Activated CD8-positive, alpha-beta memory T cell treated with anti-CD3 and anti-CD28 coated beads for 24 hours (primary cell): Measurements from ENCODE around the gene PRPH.
"Not testable (repeated sequence)": the region's sequence is repeated elsewhere in the genome, so short reads cannot be mapped to it uniquely, and the experiment has no call there.

Experiments used
- DNase-seq: peaks from one replicate; pipeline ENCODE4 v3.0.0-alpha.2; 2020

PRPH gene

GRCh38 chr12:49304161-49304560, 9.2 kb downstream of the PRPH start:
- DNase-seq: no peak

- DNase-seq: no peak
Observed at GRCh38 chr12:49305762-49306510, 11.0 kb downstream of the PRPH start.

GRCh38 chr12:49309386-49309785, 14.4 kb downstream of the PRPH start:
- DNase-seq: no peak

GRCh38 chr12:49310451-49311000, 15.6 kb downstream of the PRPH start:
- not testable (repeated sequence) for DNase-seq

GRCh38 chr12:49314811-49315210, 19.9 kb downstream of the PRPH start:
- no peak for DNase-seq

- DNase-seq: not testable (repeated sequence)
Observed at GRCh38 chr12:49317118-49317517, 22.2 kb downstream of the PRPH start.

- not testable (repeated sequence) for DNase-seq
Observed at GRCh38 chr12:49320411-49321103, 25.6 kb downstream of the PRPH start.

GRCh38 chr12:49322367-49322707, 27.4 kb downstream of the PRPH start:
- DNase-seq: peak; percentile 63

GRCh38 chr12:49322708-49323523, 28.0 kb downstream of the PRPH start, which contains the start of gene TROAP:
TSS of gene TROAP (plus strand) at chr12:49323255. CDS start at chr12:49323609, 354 bp downstream.
- DNase-seq: peak; percentile 96

- no peak for DNase-seq
Observed at GRCh38 chr12:49323524-49324097, 28.7 kb downstream of the PRPH start.

GRCh38 chr12:49325606-49326005, 30.7 kb downstream of the PRPH start:
- no peak for DNase-seq

GRCh38 chr12:49327368-49327767, 32.4 kb downstream of the PRPH start:
- DNase-seq: no peak

- no peak for DNase-seq
Observed at GRCh38 chr12:49327887-49328286, 32.9 kb downstream of the PRPH start.

GRCh38 chr12:49328816-49329215, 33.9 kb downstream of the PRPH start:
- DNase-seq: no peak

- DNase-seq: no peak
Observed at GRCh38 chr12:49330032-49330619, 35.2 kb downstream of the PRPH start.

- DNase-seq: no peak
Observed at GRCh38 chr12:49330631-49331379, 35.9 kb downstream of the PRPH start.

- DNase-seq: no peak
Observed at GRCh38 chr12:49331380-49332222, 36.7 kb downstream of the PRPH start.

GRCh38 chr12:49332441-49332861, 37.5 kb downstream of the PRPH start:
- DNase-seq: no peak

GRCh38 chr12:49332891-49333371, 38.0 kb downstream of the PRPH start:
- no peak for DNase-seq

GRCh38 chr12:49333778-49334177, 38.8 kb downstream of the PRPH start:
- not testable (repeated sequence) for DNase-seq
